Mucosa of rectum (tissue), 2 donors: ENCODE data around the gene CNTFR.

Experiments
- H3K27ac ChIP-seq, 2 donors: one replicate each; pipeline ENCODE4 v1.7.0; 2013; ENCODE audit warnings: inconsistent platforms in 2 of 2, low read depth in 2 of 2, low read length in 2 of 2
- H3K27me3 ChIP-seq, 2 donors: one replicate each; pipeline ENCODE4 v1.7.0; 2013; ENCODE audit warnings: low read length in 2 of 2; ENCODE audit not compliant: control insufficient read depth in 2 of 2, insufficient read depth in 2 of 2
- H3K36me3 ChIP-seq, 2 donors: one replicate each; pipeline ENCODE4 v1.7.0; 2013; ENCODE audit warnings: low read length in 2 of 2; ENCODE audit not compliant: control insufficient read depth in 2 of 2, insufficient read depth in 2 of 2
- H3K4me1 ChIP-seq, 2 donors: one replicate each; pipeline ENCODE4 v1.7.0; 2013; ENCODE audit warnings: low read length in 2 of 2, mild to moderate bottlenecking in 1 of 2; ENCODE audit not compliant: control insufficient read depth in 2 of 2, insufficient read depth in 2 of 2
- H3K4me3 ChIP-seq, 2 donors: one replicate each; pipeline ENCODE4 v1.7.0; 2013; ENCODE audit warnings: low read length in 2 of 2
- H3K9ac ChIP-seq, 2 donors: one replicate each; pipeline ENCODE4 v1.7.0; 2013; ENCODE audit warnings: low read length in 2 of 2, low read depth in 1 of 2, mild to moderate bottlenecking in 1 of 2
- H3K9me3 ChIP-seq, 2 donors: one replicate each; pipeline ENCODE4 v1.7.0; 2013; ENCODE audit warnings: low read length in 2 of 2; ENCODE audit not compliant: control insufficient read depth in 2 of 2
- donor health status: healthy.
- donor health status: Normal muscosa, but diverticular disease.

Gene CNTFR

GRCh38 chr9:34526026-34526425 is 63.5 kb downstream of the CNTFR start:
- Histone ChIP-seq H3K4me3 (no peak overlapping the region), H3K4me1 (peaks cover 0 to 9% of the 10 kb centered on the region in 2 donors), H3K27ac (no peak overlapping the region), H3K36me3 (no peaks in the 10 kb centered on the region), H3K27me3 (peaks cover 0 to 6% of the 10 kb centered on the region in 2 donors), H3K9ac (no peak overlapping the region), H3K9me3 (no peaks in the 10 kb centered on the region)

GRCh38 chr9:34524349-34524748 is 65.2 kb downstream of the CNTFR start:
- H3K9ac ChIP-seq = no peak overlapping the region
- H3K9me3 ChIP-seq = no peaks in the 10 kb centered on the region
- H3K27me3 ChIP-seq = peaks cover 0 to 6% of the 10 kb centered on the region in 2 donors
- H3K4me1 ChIP-seq = peaks cover 0 to 9% of the 10 kb centered on the region in 2 donors
- no peaks in the 10 kb centered on the region for H3K36me3 ChIP-seq
- H3K4me3 ChIP-seq = no peak overlapping the region
- H3K27ac ChIP-seq = no peak overlapping the region

GRCh38 chr9:34522971-34523797 is 66.3 kb downstream of the CNTFR start, which contains the start of gene ENHO:
TSS of gene ENHO (minus strand) at chr9:34522990. CDS start at chr9:34521695, 1,295 bp downstream.
- Histone ChIP-seq H3K4me3 (peak within 1 kb of the TSS; percentile 57 to 62), H3K27me3 (peaks cover 0 to 6% of the 10 kb centered on the region in 2 donors), H3K9me3 (no peaks in the 10 kb centered on the region), H3K36me3 (no peaks in the 10 kb centered on the region), H3K4me1 (peaks cover 0 to 9% of the 10 kb centered on the region in 2 donors), H3K27ac (peak within 1 kb of the TSS in 1 of 2 donors; percentile 48), H3K9ac (peak within 1 kb of the TSS; percentile 15 to 61)

GRCh38 chr9:34522091-34522887 is 67.2 kb downstream of the CNTFR start:
- peak overlapping the region in 1 of 2 donors; percentile 59 for H3K9ac ChIP-seq
- H3K36me3 ChIP-seq = no peaks in the 10 kb centered on the region

GRCh38 chr9:34521406-34522045 is 68.0 kb downstream of the CNTFR start:
- Histone ChIP-seq H3K9ac (no peak overlapping the region), H3K9me3 (no peaks in the 10 kb centered on the region), H3K36me3 (no peaks in the 10 kb centered on the region), H3K4me3 (peak overlapping the region in 1 of 2 donors; percentile 26), H3K27me3 (peaks cover 0 to 6% of the 10 kb centered on the region in 2 donors), H3K4me1 (peaks cover 0 to 9% of the 10 kb centered on the region in 2 donors), H3K27ac (no peak overlapping the region)

More at GRCh38 chr9:34522091-34522887, 67.2 kb downstream of the CNTFR start:
- Histone ChIP-seq H3K4me3 (peak overlapping the region; percentile 57 to 62), H3K4me1 (peaks cover 0 to 9% of the 10 kb centered on the region in 2 donors), H3K27me3 (peaks cover 0 to 6% of the 10 kb centered on the region in 2 donors), H3K9me3 (no peaks in the 10 kb centered on the region), H3K27ac (peak overlapping the region in 1 of 2 donors; percentile 48)

GRCh38 chr9:34520505-34521385 is 68.8 kb downstream of the CNTFR start:
- Histone ChIP-seq H3K9ac (no peak overlapping the region), H3K9me3 (no peaks in the 10 kb centered on the region), H3K4me1 (peaks cover 0 to 9% of the 10 kb centered on the region in 2 donors), H3K36me3 (no peaks in the 10 kb centered on the region), H3K27me3 (peaks cover 0 to 6% of the 10 kb centered on the region in 2 donors), H3K4me3 (no peak overlapping the region), H3K27ac (no peak overlapping the region)

GRCh38 chr9:34520096-34520495 is 69.4 kb downstream of the CNTFR start:
- H3K4me3 ChIP-seq = no peak overlapping the region
- H3K9me3 ChIP-seq = no peaks in the 10 kb centered on the region
- H3K4me1 ChIP-seq = peaks cover 0 to 9% of the 10 kb centered on the region in 2 donors
- H3K27ac ChIP-seq = no peak overlapping the region
- no peaks in the 10 kb centered on the region for H3K36me3 ChIP-seq
- H3K9ac ChIP-seq = no peak overlapping the region
- H3K27me3 ChIP-seq = peaks cover 0 to 6% of the 10 kb centered on the region in 2 donors

- Histone ChIP-seq H3K27ac (no peak overlapping the region), H3K27me3 (peaks cover 0 to 6% of the 10 kb centered on the region in 2 donors), H3K9ac (no peak overlapping the region), H3K9me3 (no peaks in the 10 kb centered on the region), H3K36me3 (no peaks in the 10 kb centered on the region), H3K4me3 (no peak overlapping the region), H3K4me1 (peaks cover 0 to 9% of the 10 kb centered on the region in 2 donors)
Observed at GRCh38 chr9:34519321-34520020, 70.1 kb downstream of the CNTFR start.

- Histone ChIP-seq H3K4me1 (peaks cover 0 to 9% of the 10 kb centered on the region in 2 donors), H3K36me3 (no peaks in the 10 kb centered on the region), H3K27me3 (peaks cover 0 to 6% of the 10 kb centered on the region in 2 donors), H3K9me3 (no peaks in the 10 kb centered on the region), H3K9ac (no peak overlapping the region), H3K27ac (no peak overlapping the region), H3K4me3 (no peak overlapping the region)
Observed at GRCh38 chr9:34518896-34519295, 70.6 kb downstream of the CNTFR start.
